Upper lobe of right lung (tissue), 1 donor: ENCODE results near the gene ADGRV1. TPM values are rescaled to one million over a fixed set of nuclear protein-coding genes. Genes with fewer than 3 reads are reported as not detected.
A peak's percentile ranks its signal among the peaks of the same experiment; 100 is the strongest.

Experiments used
- ATAC-seq: fragments of 200-7000 bp; cut with Tn5 transposase; one replicate; pipeline ENCODE4 v1.9.1; 2020; ENCODE audit warnings: mild to moderate bottlenecking, moderate library complexity
- DNase-seq: peaks from one replicate; pipeline ENCODE4 v3.0.0-alpha.2; 2020
- H3K27ac ChIP-seq: fragments of 200-600 bp; one replicate; pipeline ENCODE4 v1.8.0; 2022
- H3K27me3 ChIP-seq: fragments of 200-600 bp; one replicate; pipeline ENCODE4 v1.8.0; 2022; ENCODE audit warnings: mild to moderate bottlenecking
- H3K36me3 ChIP-seq: fragments of 200-600 bp; one replicate; pipeline ENCODE4 v1.8.0; 2022
- H3K4me1 ChIP-seq: fragments of 200-600 bp; one replicate; pipeline ENCODE4 v1.8.0; 2022
- H3K4me3 ChIP-seq: fragments of 200-600 bp; one replicate; pipeline ENCODE4 v1.8.0; 2022; ENCODE audit warnings: mild to moderate bottlenecking
- H3K9me3 ChIP-seq: fragments of 200-600 bp; one replicate; pipeline ENCODE4 v1.8.0; 2022
- intact Hi-C: fragments of 100-400 bp; cut with DNase I; formaldehyde crosslinking; loops from one replicate; pipeline ENCODE4 v1.11.0; 2022
- total RNA-seq: library from RNA; stranded (reverse); fragmentation: NEBNext Ultra II Directional; extraction: Animal tissue kit (Norgen Biotek cat#: 25700); gene quantifications from one replicate; pipeline ENCODE4 v1.2.1, GENCODE V29; 2021
- TF ChIP-seq, protein P1 (sequence below): fragments of 200-600 bp; IDR thresholded peaks from one replicate; pipeline ENCODE4 v1.8.0; 2022; ENCODE audit warnings: antibody characterized with exemption
- donor health status: DM: no; HTN: yes; CAD: no; lungs with severe emphysema.

ADGRV1 gene
- total RNA-seq, 1 donor from 2014 or later, result 47.1 TPM

DNA sequence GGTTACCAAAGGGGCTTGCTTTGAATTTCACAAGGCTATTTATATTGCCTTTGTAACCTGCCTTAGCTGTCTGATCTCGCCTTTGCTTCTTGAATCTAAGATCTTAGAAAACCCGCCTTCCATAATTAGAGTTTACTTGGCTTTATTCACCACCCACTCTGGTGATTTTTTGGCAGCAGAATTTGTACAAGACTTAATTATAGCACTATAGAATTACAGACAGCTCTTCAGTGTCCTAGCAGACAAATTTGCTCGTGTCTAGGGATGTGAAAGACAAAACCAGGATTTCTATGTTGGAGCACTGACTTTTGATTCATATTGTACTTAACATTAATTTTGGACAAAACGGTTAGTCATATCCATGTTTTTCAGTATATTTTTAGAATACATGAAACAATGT lies 306.6 kb downstream of the ADGRV1 start:
- H3K4me3 ChIP-seq, result no peak overlapping the region
- H3K27ac ChIP-seq, result no peak overlapping the region
- ATAC-seq, result no peak
- no peaks in the 10 kb centered on the region for H3K9me3 ChIP-seq
- no peaks in the 10 kb centered on the region for H3K27me3 ChIP-seq
- intact Hi-C loops, result loop anchor here (10.0 kb wide), 1 partner anchor 540 kb away; no protein-coding TSS in a partner anchor
- no peaks in the 10 kb centered on the region for H3K36me3 ChIP-seq
- no peak for DNase-seq
- TF ChIP-seq, protein P1, sequence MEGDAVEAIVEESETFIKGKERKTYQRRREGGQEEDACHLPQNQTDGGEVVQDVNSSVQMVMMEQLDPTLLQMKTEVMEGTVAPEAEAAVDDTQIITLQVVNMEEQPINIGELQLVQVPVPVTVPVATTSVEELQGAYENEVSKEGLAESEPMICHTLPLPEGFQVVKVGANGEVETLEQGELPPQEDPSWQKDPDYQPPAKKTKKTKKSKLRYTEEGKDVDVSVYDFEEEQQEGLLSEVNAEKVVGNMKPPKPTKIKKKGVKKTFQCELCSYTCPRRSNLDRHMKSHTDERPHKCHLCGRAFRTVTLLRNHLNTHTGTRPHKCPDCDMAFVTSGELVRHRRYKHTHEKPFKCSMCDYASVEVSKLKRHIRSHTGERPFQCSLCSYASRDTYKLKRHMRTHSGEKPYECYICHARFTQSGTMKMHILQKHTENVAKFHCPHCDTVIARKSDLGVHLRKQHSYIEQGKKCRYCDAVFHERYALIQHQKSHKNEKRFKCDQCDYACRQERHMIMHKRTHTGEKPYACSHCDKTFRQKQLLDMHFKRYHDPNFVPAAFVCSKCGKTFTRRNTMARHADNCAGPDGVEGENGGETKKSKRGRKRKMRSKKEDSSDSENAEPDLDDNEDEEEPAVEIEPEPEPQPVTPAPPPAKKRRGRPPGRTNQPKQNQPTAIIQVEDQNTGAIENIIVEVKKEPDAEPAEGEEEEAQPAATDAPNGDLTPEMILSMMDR, result no peak
- peaks cover 11% of the 10 kb centered on the region for H3K4me1 ChIP-seq

DNA sequence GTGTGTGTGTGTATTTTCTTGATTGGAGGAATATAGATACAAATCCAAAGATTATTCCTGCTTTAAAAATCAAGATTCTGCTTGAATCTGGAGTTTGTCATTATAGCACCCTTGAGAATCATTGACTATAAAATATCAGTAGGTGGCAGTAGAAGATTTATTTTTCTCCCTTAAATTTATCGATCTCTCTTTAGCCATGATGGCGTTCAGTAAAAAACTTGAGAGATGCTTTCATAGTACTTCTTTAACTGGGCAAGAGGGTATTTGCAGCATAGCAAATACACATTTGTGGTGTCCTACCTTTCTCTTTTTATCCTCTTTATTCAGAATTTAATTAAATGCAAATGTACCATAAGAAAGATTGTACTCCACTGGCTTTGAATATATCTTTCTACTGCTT lies 307.7 kb downstream of the ADGRV1 start:
- Histone ChIP-seq H3K27ac (no peak overlapping the region), H3K4me3 (no peak overlapping the region), H3K27me3 (no peaks in the 10 kb centered on the region), H3K36me3 (no peaks in the 10 kb centered on the region), H3K4me1 (peaks cover 11% of the 10 kb centered on the region), H3K9me3 (no peaks in the 10 kb centered on the region)
- intact Hi-C loops, result loop anchor here (10.0 kb wide), 1 partner anchor 538 kb away; no protein-coding TSS in a partner anchor
- ATAC-seq, result peak; percentile 77
- TF ChIP-seq, protein P1, result peak; percentile 56
- no peak for DNase-seq

DNA sequence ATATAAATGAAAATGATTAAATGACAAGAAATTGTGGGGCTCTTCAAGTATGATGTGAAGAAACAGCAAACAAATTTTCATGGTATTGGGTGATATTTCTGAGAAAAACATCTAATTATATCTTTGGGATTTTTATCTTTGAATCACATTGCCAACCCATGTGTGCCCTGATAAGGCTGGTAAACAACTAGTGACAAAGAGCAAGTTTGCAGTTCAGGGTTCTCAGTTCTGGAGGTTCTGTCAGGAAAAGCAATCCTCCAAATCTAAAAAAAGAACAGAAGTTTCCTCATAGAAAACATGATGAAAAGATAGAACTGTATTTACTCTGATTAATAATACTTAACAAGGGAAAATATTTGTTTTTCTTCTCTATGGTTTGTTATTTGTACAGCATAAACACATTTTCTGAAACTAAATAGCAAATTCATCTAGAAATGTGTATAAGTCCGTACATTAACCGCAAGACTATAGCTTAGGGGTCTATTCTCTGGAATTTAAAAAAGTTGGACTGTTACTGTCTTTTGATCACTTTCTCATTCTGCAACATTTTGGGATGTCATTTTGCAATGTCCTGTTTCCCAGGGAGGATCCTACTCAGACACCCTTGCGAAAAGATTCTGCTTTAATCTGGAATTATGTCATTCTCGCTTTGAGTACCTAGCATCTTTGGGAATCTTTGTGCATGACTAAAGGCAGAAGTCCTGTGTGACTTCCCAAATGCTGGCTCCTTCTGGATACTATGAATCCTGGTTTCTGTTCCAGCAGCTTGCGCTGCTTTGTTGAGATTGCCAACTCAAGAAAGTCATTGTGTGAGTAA lies 308.5 kb downstream of the ADGRV1 start:
- intact Hi-C loops, result loop anchor here (10.0 kb wide), 1 partner anchor 538 kb away; no protein-coding TSS in a partner anchor
- H3K27ac ChIP-seq, result no peak overlapping the region
- TF ChIP-seq, protein P1, result no peak
- H3K27me3 ChIP-seq, result no peaks in the 10 kb centered on the region
- peaks cover 11% of the 10 kb centered on the region for H3K4me1 ChIP-seq
- no peaks in the 10 kb centered on the region for H3K36me3 ChIP-seq
- H3K4me3 ChIP-seq, result no peak overlapping the region
- no peaks in the 10 kb centered on the region for H3K9me3 ChIP-seq
- ATAC-seq, result no peak
- no peak for DNase-seq

DNA sequence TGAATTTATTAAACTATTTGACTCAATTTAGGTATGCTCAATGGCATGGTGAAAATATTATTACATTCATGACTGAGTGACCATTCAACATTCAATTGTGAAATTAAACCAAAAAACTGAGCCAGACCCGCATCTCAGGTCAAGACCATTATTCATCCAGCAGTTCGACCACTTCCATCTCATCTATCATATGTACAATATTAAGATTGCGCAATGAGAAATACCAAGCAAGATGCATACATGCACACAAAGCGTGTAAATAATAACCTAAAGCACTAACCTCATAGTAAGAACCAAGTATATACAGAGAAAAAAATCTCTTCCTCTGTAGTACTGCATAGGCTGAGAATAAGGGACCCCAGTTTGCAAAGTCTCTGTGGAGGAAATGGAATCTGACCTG lies 310.2 kb downstream of the ADGRV1 start:
- TF ChIP-seq, protein P1, result no peak
- H3K36me3 ChIP-seq, result no peaks in the 10 kb centered on the region
- DNase-seq (no peak), ATAC-seq (no peak)
- no peaks in the 10 kb centered on the region for H3K27me3 ChIP-seq
- peaks cover 19% of the 10 kb centered on the region for H3K4me1 ChIP-seq
- no peak overlapping the region for H3K4me3 ChIP-seq
- H3K27ac ChIP-seq, result no peak overlapping the region
- intact Hi-C loops, result loop anchor here (10.0 kb wide), 1 partner anchor 536 kb away; no protein-coding TSS in a partner anchor
- no peaks in the 10 kb centered on the region for H3K9me3 ChIP-seq

DNA sequence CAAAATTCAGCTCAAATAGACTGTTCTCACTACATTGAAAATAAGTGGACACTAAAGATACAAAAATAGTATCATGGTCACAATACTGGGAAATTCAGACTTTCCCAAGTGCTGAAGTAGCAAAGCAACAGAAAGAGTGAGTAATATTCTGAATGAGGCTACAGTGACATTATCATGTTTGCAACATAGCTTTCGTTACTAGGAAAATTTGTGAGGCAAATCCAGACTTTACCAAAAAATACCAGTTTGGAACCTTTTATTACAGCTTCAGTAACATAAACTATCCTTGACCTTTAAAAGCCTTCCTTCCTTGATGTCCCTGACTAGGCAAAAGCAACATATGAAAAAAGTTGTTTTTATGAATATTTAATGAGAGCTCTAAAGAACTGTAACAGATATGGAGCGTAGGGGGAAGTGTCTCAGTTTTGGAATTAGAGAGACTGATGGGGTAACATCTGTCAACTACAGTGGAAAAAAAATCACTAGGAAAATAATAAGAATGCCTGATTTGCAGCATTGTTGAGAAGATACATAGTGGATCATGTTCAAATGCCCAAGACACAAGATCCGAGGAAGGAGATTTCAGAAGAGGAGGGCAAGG lies 312.9 kb downstream of the ADGRV1 start:
- ATAC-seq (peak; percentile 39), DNase-seq (no peak)
- TF ChIP-seq, protein P1, result no peak
- H3K36me3 ChIP-seq, result no peaks in the 10 kb centered on the region
- H3K27me3 ChIP-seq, result no peaks in the 10 kb centered on the region
- H3K9me3 ChIP-seq, result no peaks in the 10 kb centered on the region
- peaks cover 17% of the 10 kb centered on the region for H3K4me1 ChIP-seq
- no peak overlapping the region for H3K27ac ChIP-seq
- intact Hi-C loops, result no loop called here
- no peak overlapping the region for H3K4me3 ChIP-seq
